GM12892 (cell line): ENCODE results near the gene MBNL3.
"Not testable (repeated sequence)": the region's sequence is repeated elsewhere in the genome, so short reads cannot be mapped to it uniquely, and the experiment has no call there.

Experiments
- DNase-seq: peaks from one replicate; pipeline ENCODE4 v3.0.0; 2011; ENCODE audit not compliant: insufficient read length
- FAIRE-seq: peaks from 2 replicates; lab custom pipeline; 2011; peaks lifted over from hg19 to GRCh38; lab: Jason Lieb, UNC
- POLR2A ChIP-seq: IDR thresholded peaks from 2 replicates; pipeline ENCODE4 v1.6.1; 2011; ENCODE audit warnings: low read depth, low read length, control low read depth
- POLR2AphosphoS5 ChIP-seq: IDR thresholded peaks from 2 replicates; pipeline ENCODE4 v1.6.1; 2011; ENCODE audit warnings: low read depth, low read length, control low read depth
- TAF1 ChIP-seq: IDR thresholded peaks from 2 replicates; pipeline ENCODE4 v1.6.1; 2011; ENCODE audit warnings: low read depth, mild to moderate bottlenecking, control low read depth, low read length, borderline replicate concordance

Gene MBNL3

GRCh38 chrX:132470831-132471230, 18.0 kb downstream of the MBNL3 start:
- no peak for TF ChIP-seq POLR2A
- TF ChIP-seq POLR2AphosphoS5, result no peak
- TF ChIP-seq TAF1, result no peak
- FAIRE-seq, result no peak
- no peak for DNase-seq

- DNase-seq (no peak), FAIRE-seq (no peak)
- TF ChIP-seq POLR2A (no peak), POLR2AphosphoS5 (no peak), TAF1 (no peak)
These were observed 18.7 kb downstream of the MBNL3 start for GRCh38 chrX:132470179-132470578.

GRCh38 chrX:132468454-132468853, 20.4 kb downstream of the MBNL3 start:
- FAIRE-seq, result no peak
- DNase-seq, result no peak

DNA sequence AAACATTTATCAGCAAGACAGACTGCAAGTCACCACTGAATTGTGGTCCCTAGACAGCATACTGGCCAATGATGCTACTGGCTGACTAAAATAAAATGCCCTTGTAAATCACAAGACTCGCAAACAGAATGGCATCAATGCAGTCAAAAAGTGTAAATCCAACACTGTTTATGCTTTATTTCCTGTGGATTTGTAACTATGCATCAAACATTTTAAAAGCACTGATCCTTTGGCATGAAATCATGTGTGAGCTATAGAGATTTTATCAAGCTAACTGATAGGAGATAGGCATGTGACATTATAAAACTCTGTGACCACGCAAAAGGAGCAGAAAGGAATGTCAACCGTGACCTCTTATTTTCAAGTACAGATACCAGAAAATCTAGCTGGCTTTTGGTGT, 20.8 kb downstream of the MBNL3 start:
- DNase-seq (no peak), FAIRE-seq (no peak)
- TF ChIP-seq POLR2AphosphoS5, result no peak
- TF ChIP-seq TAF1, result no peak
- no peak for TF ChIP-seq POLR2A

More at GRCh38 chrX:132468454-132468853, 20.4 kb downstream of the MBNL3 start:
- no peak for TF ChIP-seq TAF1
- TF ChIP-seq POLR2A, result no peak
- no peak for TF ChIP-seq POLR2AphosphoS5

- TF ChIP-seq POLR2A (no peak), POLR2AphosphoS5 (no peak), TAF1 (no peak)
- FAIRE-seq, result no peak
- no peak for DNase-seq
These were observed 21.8 kb downstream of the MBNL3 start for GRCh38 chrX:132467026-132467425.

GRCh38 chrX:132463411-132463810, 25.4 kb downstream of the MBNL3 start:
- no peak for DNase-seq
- no peak for FAIRE-seq
- TF ChIP-seq POLR2A, result no peak
- TF ChIP-seq POLR2AphosphoS5, result no peak
- no peak for TF ChIP-seq TAF1

- FAIRE-seq (no peak), DNase-seq (no peak)
- no peak for TF ChIP-seq POLR2A
- no peak for TF ChIP-seq TAF1
- no peak for TF ChIP-seq POLR2AphosphoS5
These were observed 27.0 kb downstream of the MBNL3 start for GRCh38 chrX:132461886-132462285.

DNA sequence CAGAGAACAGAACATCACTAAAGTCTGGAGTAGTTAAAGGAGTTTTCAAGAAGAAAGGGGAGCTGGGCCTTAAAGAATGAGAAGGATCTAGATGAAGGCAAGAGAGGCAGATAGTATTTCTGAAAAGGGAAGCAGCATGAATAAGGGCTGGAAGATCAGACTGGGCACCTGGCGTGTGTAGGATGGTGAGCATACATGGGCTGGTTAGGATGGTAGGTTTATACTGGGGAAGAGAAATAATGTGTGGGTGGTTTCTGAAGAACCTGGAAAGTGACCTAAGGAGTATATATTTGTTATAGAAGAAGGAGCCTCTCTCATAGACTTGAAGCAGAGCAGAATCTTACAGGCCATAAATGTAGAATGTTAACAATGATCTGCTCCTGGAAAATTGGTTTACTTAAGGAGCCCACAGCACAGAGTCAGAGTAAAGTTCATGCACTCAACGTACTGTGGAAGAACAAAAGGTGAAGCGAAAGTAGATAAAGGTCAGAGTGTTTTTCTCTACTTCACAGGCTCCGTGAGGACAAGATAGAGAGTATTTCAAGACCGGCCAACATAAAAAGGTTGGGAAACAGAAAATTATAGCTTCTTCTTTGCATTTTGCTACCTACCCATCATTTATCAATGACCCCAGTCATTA, 35.8 kb downstream of the MBNL3 start:
- FAIRE-seq (no peak), DNase-seq (no peak)
- TF ChIP-seq POLR2AphosphoS5 (no peak), TAF1 (no peak), POLR2A (no peak)

DNA sequence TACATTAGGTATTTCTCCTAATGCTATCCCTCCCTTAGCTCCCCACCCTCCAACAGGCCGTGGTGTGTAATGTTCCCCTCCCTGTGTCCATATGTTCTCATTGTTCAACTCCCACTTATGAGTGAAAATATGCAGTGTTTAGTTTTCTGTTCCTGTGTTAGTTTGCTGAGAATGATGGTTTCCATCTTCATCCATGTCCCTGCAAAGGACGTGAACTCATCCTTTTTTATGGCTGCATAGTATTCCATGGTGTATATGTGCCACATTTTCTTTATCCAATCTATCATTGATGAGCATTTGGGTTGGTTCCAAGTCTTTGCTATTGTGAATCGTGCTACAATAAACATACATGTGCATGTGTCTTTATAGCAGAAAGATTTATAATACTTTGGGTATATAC, 42.9 kb downstream of the MBNL3 start:
- DNase-seq, FAIRE-seq: not testable (repeated sequence)

DNA sequence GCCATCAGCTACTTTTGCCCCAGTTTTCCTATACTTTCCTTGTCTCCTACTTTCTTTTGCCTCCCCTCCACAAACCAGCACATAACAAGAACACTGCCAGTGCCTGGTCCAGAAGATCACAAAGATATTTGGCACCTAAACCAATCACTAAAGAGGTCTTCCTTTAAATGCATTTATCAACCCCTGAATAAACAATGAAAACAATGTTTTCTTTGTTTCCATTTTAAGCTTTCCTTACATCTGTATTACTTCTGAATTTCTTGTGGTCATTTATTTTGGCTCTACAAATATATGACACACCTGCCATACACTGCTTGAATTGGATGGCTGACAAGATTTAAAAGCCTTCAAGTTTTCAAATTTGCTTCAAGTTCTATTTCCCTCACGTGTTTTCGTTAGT, 43.9 kb downstream of the MBNL3 start:
- no peak for FAIRE-seq

GRCh38 chrX:132443196-132444135, 45.4 kb downstream of the MBNL3 start:
- FAIRE-seq (no peak), DNase-seq (no peak)
- TF ChIP-seq POLR2A (no peak), POLR2AphosphoS5 (no peak), TAF1 (no peak)

More for the DNA sequence above, 43.9 kb downstream of the MBNL3 start:
- TF ChIP-seq POLR2AphosphoS5 (no peak), TAF1 (no peak), POLR2A (no peak)
- no peak for DNase-seq

- FAIRE-seq (no peak), DNase-seq (no peak)
- TF ChIP-seq TAF1 (no peak), POLR2AphosphoS5 (no peak), POLR2A (no peak)
These were observed 46.1 kb downstream of the MBNL3 start for GRCh38 chrX:132442691-132443090.

DNA sequence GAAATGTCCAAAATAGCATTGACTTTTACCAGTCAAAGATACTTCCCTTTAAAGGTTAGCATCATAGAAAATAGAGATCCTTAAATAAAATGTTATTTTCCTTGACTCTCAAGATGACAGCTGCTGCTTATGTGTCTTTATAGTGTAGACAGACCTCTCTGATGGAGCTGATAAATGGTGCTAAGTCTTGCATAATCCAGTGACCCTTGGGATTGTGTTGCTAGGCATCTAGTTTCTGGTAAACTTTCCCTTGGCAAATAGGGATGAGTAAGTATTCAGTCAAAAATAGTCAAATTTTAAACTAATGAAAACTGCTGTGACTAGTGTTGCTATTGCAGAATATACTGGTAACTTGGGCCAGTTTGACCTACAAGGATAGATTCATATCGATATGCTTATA, 53.6 kb downstream of the MBNL3 start:
- FAIRE-seq, result no peak
- TF ChIP-seq TAF1, result no peak
- DNase-seq, result no peak
